HUES6 (cell line): ENCODE results near the gene HLA-DMB.

ENCODE experiments used
- H3K27ac ChIP-seq: 2 replicates; pipeline ENCODE4 v1.7.0; 2013; ENCODE audit warnings: low read depth, mild to moderate bottlenecking, low read length, inconsistent platforms
- H3K27me3 ChIP-seq: 2 replicates; pipeline ENCODE4 v1.6.1; 2013; ENCODE audit warnings: low read length; ENCODE audit not compliant: control insufficient read depth, insufficient read depth
- H3K36me3 ChIP-seq: 2 replicates; pipeline ENCODE4 v1.6.1; 2013; ENCODE audit warnings: low read length; ENCODE audit not compliant: control insufficient read depth, insufficient read depth
- H3K4me1 ChIP-seq: 2 replicates; pipeline ENCODE4 v1.6.1; 2013; ENCODE audit warnings: low read length; ENCODE audit not compliant: control insufficient read depth, insufficient read depth
- H3K4me3 ChIP-seq: 2 replicates; pipeline ENCODE4 v1.5.1; 2013; ENCODE audit warnings: low read depth, low read length
- H3K9ac ChIP-seq: one replicate; pipeline ENCODE4 v1.6.1; 2013; ENCODE audit warnings: mild to moderate bottlenecking, low read length
- H3K9me3 ChIP-seq: 2 replicates; pipeline ENCODE4 v1.6.1; 2013; ENCODE audit warnings: low read depth, low read length; ENCODE audit not compliant: control insufficient read depth, insufficient read depth

HLA-DMB gene

DNA sequence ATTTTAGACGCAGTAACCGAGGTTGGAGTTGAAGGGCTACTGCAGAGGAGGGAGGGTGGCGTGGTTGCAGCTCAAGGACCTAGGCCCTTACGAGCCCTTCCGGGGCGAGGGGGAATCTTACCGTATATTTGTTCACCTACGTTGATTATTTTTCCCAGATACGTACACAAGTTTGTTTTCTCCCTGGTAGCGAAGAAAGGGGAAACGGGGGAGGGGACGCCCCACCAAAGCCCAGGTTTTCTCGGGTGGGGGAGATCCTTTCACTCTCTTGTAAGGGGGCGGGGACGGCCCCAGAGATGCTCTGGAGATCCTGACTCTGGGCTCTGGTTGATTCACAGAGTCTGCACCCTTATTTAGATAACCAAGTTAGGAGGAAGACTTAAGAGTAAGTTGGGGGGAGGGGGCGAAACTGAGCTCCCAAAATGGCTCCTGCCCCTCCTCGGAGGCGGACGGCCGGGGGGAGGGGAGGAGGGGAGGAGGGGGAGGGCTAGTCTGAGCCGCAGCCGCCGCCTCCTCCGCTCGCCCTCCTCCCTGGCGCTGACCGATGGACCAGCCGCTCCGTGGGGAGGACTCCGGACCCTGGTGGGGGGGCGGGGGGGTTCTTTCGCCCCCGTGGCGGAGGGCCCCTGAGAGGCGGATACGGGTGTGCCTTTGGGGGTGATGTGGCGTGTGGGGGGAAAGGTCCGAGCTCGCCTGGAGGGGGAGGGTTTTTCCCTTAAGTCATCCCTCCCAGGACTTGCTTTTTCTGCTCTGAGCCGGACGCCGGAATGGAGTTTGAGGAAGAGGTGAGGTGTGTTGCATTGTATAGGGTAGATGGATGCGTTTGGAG, 29.8 kb upstream of the HLA-DMB start:
- H3K27me3 ChIP-seq, result no peaks in the 10 kb centered on the region
- H3K36me3 ChIP-seq, result peaks cover 40% of the 10 kb centered on the region
- H3K27ac ChIP-seq, result peak overlapping the region; percentile 99
- peaks cover 12% of the 10 kb centered on the region for H3K4me1 ChIP-seq
- H3K9me3 ChIP-seq, result no peaks in the 10 kb centered on the region
- peak overlapping the region; percentile 98 for H3K4me3 ChIP-seq
- H3K9ac ChIP-seq, result peak overlapping the region; percentile 100

DNA sequence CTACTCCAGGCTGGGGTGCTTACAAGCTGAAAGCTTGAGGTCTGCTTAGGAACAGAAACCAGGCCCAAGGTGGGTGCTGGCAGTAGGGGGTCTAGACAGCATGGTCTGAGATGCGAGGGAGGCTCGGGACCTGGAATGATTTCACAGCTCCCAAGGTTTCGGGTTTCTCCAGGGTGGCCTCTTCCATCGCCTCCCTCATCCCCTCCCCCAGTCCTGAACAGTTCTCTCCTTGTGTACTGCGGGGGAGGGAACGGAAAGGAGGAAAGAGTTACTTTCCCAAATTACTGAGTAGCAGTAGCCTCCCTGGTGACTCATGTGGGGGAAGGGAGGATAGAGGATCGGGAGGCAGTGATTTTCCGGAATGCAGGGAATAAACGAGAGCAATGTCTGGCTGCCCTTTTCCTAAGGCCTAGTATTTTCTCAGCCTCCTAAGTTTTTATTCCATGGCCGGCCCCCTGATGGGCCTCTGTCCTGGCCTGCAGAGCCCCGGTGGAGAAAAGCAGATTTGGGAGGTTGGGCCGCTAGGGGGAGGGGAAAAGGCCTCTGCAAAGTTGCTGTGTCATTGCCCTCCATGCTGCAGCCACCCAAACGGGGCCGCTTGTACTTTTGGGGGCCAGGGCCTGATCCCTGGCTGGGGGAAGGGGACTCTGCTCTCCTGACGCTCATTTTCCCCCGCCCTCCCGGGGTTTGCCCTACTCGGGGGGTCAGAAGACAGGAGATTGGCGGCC, 29.0 kb upstream of the HLA-DMB start:
- H3K9me3 ChIP-seq, result no peaks in the 10 kb centered on the region
- no peaks in the 10 kb centered on the region for H3K27me3 ChIP-seq
- peak overlapping the region; percentile 100 for H3K9ac ChIP-seq
- peak overlapping the region; percentile 98 for H3K4me3 ChIP-seq
- peak overlapping the region; percentile 99 for H3K27ac ChIP-seq
- H3K4me1 ChIP-seq, result peaks cover 10% of the 10 kb centered on the region
- peaks cover 32% of the 10 kb centered on the region for H3K36me3 ChIP-seq

DNA sequence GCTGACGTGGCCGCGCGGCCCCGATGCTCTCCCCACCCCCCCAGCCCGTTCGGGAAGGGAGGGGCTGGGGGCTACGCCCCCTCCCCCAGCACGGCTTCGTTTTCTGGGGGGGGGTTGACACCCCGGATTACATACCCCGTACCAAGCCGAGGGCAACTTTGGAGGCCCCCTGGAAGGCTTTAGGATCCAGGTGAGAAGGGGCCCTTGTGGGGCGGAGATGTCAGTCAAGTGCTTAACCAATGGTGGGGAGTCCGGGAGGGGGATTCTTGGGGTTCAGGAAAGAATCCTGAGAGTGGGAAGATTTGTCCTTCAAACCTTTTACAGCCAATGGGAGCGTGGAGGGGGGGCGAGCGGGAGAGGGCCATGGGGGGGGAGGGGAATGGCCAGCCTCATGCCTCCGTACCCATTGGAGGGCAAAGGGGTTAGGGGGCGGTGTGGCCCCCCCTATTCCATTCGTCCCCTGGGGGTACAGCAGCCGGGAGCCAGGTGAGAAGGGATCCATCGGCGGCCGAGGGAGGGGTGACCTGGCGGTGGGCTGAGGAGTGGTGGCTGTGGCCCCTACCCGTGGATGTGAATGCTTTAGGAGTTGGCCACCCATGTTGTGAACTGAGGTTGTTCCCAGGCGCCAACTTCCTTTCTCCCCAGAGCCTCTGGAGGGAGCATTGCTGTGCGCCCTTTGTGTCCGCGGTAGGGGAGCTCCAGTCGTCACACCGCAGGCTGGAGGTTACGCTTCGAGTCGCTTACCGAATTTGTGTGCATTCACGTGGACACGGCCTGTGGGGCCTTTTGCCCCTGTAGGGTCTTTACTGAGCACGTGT, 28.2 kb upstream of the HLA-DMB start:
- peaks cover 10% of the 10 kb centered on the region for H3K4me1 ChIP-seq
- peaks cover 25% of the 10 kb centered on the region for H3K36me3 ChIP-seq
- H3K4me3 ChIP-seq, result peak overlapping the region; percentile 98
- H3K27ac ChIP-seq, result peak overlapping the region; percentile 99
- peak overlapping the region; percentile 100 for H3K9ac ChIP-seq
- H3K9me3 ChIP-seq, result no peaks in the 10 kb centered on the region
- H3K27me3 ChIP-seq, result no peaks in the 10 kb centered on the region

DNA sequence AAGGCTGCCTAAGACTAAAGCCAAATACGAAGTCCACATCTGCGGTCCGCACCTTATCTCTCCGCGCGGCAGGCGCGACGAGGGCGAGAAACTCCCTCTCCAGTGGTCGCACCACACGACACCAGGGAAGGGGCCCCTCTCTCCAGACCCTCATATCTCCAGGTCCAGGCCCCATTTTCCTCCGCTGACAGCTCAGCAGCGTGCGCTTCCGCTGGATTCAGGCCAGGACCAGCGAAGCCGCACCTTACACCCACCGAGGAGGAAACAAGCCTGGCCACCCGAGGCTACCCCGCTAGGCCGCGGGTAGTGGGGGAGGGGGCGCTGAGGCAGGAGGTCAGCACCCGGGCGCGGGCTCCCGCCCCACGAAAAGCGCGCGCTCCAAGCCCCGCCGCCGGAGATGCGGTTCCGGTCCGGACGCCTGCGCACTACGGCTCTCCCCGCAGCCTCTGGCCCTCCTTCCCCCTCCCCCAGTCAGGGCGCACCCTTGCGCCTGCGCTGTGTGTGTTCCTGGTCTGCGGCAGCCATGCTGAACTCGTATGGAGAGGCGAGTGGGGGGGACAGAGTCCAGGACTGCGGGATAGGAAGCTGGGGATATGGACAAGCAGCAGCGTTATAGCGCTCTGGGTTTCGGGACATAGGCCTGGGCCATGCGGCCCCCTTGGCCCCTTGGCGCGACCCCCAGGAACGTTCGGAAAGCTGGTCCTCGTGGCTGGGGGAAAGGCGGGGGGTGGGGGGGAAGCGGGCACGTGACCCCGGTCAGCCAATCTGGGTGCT, 27.5 kb upstream of the HLA-DMB start, which contains the start of gene BRD2:
TSS of gene BRD2 (plus strand) at position 502 of the 774 bp plus-strand sequence. CDS start 4,305 bp downstream, outside the sequence.
- peaks cover 10% of the 10 kb centered on the region for H3K4me1 ChIP-seq

DNA sequence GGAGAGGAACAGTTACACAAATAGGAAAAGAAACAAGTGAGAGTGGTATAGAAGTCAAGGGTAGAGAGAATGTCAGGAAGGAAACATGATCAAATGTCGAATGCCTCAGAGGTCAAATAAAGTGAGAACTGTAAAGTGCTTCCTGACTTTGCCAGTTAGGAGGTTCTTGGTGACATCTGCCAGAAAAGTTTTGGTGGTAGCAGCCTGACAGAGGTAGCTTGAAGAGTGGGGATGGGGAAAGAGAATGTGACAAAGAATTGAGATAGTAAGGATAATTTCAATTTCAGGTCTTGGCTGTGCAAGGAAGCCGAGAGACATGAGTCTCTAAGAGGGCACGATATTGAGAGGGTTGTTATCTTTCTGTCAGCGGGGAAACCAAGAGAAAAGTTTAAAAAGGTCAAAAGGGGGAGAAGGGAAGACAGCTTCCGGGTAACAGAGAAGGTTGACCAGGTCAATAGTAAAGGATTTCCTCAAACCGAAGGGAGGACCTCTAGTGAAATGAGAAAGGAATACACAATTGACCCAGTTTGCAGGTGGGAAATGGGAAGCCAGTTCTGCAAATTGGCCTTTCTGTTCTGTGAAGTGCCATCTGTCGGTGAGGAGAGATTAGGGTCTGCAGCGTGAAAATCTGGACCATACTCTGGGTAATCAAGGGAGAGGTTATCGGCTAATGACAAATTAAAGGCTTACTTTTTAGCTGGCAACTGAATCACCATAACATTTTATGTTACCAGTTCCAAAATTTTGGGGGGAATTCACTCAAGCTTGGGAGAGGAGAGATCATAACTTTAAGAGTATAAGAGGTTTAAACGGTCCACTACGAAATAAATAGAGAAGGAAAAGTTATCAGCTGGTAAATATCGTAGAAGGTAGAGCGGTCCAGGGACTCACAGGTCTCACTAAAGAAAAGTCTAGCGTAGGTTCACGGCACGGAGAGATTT, 26.6 kb upstream of the HLA-DMB start:
- H3K27ac ChIP-seq, result peak overlapping the region; percentile 99; the same call in 1 of the 2 replicates
- H3K9me3 ChIP-seq, result no peaks in the 10 kb centered on the region
- H3K36me3 ChIP-seq, result peaks cover 8% of the 10 kb centered on the region
- H3K27me3 ChIP-seq, result no peaks in the 10 kb centered on the region
- peaks cover 10% of the 10 kb centered on the region for H3K4me1 ChIP-seq
- H3K4me3 ChIP-seq, result peak overlapping the region; percentile 98
- peak overlapping the region; percentile 99 for H3K9ac ChIP-seq

More for the DNA sequence above, 27.5 kb upstream of the HLA-DMB start, which contains the start of gene BRD2:
- Histone ChIP-seq H3K36me3 (peaks cover 17% of the 10 kb centered on the region), H3K9me3 (no peaks in the 10 kb centered on the region), H3K9ac (peak within 1 kb of the TSS; percentile 100), H3K4me3 (peak within 1 kb of the TSS; percentile 98), H3K27ac (peak within 1 kb of the TSS; percentile 99), H3K27me3 (no peaks in the 10 kb centered on the region)

DNA sequence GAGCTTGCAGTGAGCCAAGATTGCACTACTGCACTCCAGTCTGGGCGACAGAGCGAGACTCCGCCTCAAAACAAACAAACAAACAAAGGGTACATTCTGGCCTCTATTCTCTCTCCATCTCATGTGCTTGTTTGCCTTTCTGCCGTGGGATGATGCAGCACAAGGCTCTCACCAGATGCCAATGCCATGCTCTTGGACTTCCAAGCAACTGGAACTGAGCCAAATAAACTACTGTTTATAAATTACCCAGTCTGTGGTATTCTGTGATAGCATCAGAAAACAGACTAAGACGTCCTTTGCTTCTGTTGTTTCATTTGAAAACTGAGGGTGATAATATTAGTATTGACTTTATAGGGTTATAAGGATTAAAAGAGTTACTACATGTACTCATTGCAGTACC, 23.9 kb upstream of the HLA-DMB start:
- Histone ChIP-seq H3K4me3 (no peak overlapping the region), H3K27me3 (no peaks in the 10 kb centered on the region), H3K27ac (no peak overlapping the region), H3K9me3 (no peaks in the 10 kb centered on the region), H3K9ac (no peak overlapping the region), H3K36me3 (no peaks in the 10 kb centered on the region), H3K4me1 (peaks cover 10% of the 10 kb centered on the region)

DNA sequence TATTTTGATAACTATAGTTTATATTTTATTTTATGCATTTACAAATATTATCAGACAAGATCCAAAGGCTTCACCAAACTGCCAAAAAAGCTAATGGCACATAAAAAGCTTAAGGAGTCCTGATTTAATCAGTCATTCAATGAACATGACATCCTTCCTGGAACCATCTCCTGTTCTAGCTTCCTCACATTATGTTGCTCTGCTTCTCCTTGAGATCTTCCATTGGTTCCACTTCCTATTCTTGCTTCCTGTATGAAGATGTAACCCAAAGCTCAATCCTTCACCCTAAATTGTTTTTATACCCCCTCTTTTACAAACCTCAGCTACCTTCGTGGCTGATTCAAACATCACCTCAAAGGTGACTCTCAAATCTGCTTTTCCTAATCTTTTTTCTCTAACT, 23.0 kb upstream of the HLA-DMB start:
- no peak overlapping the region for H3K4me3 ChIP-seq
- H3K27me3 ChIP-seq, result no peaks in the 10 kb centered on the region
- H3K9me3 ChIP-seq, result no peaks in the 10 kb centered on the region
- no peaks in the 10 kb centered on the region for H3K36me3 ChIP-seq
- H3K27ac ChIP-seq, result no peak overlapping the region
- H3K9ac ChIP-seq, result no peak overlapping the region
- H3K4me1 ChIP-seq, result peaks cover 10% of the 10 kb centered on the region

DNA sequence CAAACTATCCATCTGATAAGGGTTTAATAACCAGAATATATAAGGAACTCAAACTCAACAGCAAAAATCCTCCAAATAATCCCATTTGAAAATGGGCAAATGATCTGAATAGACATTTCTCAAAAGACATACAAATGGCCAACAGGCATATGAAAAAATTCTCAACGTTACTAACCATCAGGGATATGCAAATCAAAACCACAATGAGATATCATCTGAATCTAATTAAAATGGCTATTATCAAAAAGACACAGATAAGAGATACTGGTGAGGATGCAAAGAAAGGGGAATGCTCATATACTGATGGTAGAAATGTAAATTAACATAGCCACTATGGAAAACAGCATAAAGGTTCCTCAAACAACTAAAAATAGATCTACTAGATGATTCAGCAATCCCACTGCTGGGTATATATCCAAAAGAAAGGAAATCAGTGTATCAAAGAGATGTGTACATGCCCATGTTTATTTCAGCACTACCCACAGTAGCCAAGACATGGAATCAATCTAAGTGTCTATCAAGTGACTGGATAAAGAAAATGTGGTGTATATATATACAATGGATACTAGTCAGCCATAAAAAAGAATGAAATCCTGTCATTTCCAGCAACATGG, 21.5 kb upstream of the HLA-DMB start:
- H3K9ac ChIP-seq, result no peak overlapping the region
- no peak overlapping the region for H3K4me3 ChIP-seq
- H3K27ac ChIP-seq, result no peak overlapping the region
- H3K27me3 ChIP-seq, result no peaks in the 10 kb centered on the region
- H3K4me1 ChIP-seq, result peaks cover 10% of the 10 kb centered on the region
- no peaks in the 10 kb centered on the region for H3K9me3 ChIP-seq
- no peaks in the 10 kb centered on the region for H3K36me3 ChIP-seq

DNA sequence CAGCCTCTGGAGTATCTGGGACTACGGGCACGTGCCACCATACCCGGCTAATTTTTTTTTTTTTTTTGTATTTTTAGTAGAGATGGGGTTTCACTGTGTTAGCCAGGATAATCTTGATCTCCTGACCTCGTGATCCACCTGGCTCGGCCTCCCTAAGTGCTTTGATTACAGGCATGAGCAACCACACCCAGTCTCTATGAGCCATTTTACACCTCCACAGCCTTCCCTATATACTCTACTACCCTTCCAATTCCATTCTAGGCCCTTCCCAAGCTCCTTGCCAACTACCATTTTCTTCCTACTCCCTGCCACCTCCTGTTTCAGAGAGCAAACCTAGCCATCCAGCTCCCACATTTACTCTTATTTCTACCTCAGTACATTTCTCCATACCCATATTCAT, 19.7 kb upstream of the HLA-DMB start:
- Histone ChIP-seq H3K36me3 (no peaks in the 10 kb centered on the region), H3K9ac (no peak overlapping the region), H3K4me3 (no peak overlapping the region), H3K27me3 (no peaks in the 10 kb centered on the region), H3K27ac (no peak overlapping the region), H3K4me1 (no peaks in the 10 kb centered on the region), H3K9me3 (no peaks in the 10 kb centered on the region)
